ENCODE data around the gene TP53BP2. TPM values are rescaled to one million over a fixed set of nuclear protein-coding genes. Genes with fewer than 3 reads are reported as not detected.

The TP53BP2 gene
- total RNA-seq, 4 donors from 2014 or later, result 16.4 to 33.2 (median 29.2) TPM

DNA sequence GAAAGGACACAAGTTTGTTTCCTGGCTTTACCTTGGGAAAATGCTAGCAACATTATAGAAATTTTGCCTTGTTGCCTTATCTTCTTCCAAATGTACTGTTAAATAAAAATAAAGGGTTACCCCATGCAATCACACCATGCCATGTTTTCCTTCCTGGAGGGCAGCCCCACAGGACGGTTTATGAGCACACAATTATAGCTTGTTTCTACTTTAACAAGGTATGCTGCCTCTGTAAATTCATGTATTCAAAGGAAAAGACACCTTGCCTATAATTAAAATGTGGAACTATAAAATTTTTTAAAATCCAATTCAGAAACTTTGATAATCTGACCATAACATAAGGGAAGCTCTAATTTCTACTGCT lies 70.1 kb downstream of the TP53BP2 start:
- H3K27me3 ChIP-seq, result no peaks in the 10 kb centered on the region
- H3K36me3 ChIP-seq, result peaks cover 11 to 100% (median 50%) of the 10 kb centered on the region in 3 donors
- peaks cover 4 to 33% (median 12%) of the 10 kb centered on the region in 3 donors for H3K4me1 ChIP-seq
- peak overlapping the region in 1 of 4 donors; percentile 64 for H3K27ac ChIP-seq
- DNase-seq, result no peak
- 67 to 69% methylated on average over 1 of the region's 1 CpG for WGBS, 2 donors
- no peak for TF ChIP-seq POLR2A (IDR thresholded peaks at IDR 0.05)
- TF ChIP-seq, protein P1, sequence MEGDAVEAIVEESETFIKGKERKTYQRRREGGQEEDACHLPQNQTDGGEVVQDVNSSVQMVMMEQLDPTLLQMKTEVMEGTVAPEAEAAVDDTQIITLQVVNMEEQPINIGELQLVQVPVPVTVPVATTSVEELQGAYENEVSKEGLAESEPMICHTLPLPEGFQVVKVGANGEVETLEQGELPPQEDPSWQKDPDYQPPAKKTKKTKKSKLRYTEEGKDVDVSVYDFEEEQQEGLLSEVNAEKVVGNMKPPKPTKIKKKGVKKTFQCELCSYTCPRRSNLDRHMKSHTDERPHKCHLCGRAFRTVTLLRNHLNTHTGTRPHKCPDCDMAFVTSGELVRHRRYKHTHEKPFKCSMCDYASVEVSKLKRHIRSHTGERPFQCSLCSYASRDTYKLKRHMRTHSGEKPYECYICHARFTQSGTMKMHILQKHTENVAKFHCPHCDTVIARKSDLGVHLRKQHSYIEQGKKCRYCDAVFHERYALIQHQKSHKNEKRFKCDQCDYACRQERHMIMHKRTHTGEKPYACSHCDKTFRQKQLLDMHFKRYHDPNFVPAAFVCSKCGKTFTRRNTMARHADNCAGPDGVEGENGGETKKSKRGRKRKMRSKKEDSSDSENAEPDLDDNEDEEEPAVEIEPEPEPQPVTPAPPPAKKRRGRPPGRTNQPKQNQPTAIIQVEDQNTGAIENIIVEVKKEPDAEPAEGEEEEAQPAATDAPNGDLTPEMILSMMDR (IDR thresholded peaks at IDR 0.05), result no peak
- intact Hi-C loops (cut with DNase I), result no loop called here
- no peaks in the 10 kb centered on the region for H3K9me3 ChIP-seq
- no peak overlapping the region for H3K4me3 ChIP-seq

- Histone ChIP-seq H3K9me3 (no peaks in the 10 kb centered on the region), H3K27me3 (no peaks in the 10 kb centered on the region), H3K27ac (peak overlapping the region in 1 of 4 donors; percentile 49), H3K4me1 (peaks cover 7 to 35% (median 12%) of the 10 kb centered on the region in 3 donors), H3K4me3 (no peak overlapping the region), H3K36me3 (peaks cover 16 to 100% (median 56%) of the 10 kb centered on the region in 3 donors)
- intact Hi-C loops (cut with DNase I), result no loop called here
- WGBS, 2 donors, result 57 to 58% methylated on average over 4 of the region's 4 CpGs
- no peak for TF ChIP-seq POLR2A (IDR thresholded peaks at IDR 0.05)
- TF ChIP-seq, protein P1 (IDR thresholded peaks at IDR 0.05), result no peak
- DNase-seq, result no peak
These were observed 70.7 kb downstream of the TP53BP2 start for GRCh38 chr1:223775054-223775453.

DNA sequence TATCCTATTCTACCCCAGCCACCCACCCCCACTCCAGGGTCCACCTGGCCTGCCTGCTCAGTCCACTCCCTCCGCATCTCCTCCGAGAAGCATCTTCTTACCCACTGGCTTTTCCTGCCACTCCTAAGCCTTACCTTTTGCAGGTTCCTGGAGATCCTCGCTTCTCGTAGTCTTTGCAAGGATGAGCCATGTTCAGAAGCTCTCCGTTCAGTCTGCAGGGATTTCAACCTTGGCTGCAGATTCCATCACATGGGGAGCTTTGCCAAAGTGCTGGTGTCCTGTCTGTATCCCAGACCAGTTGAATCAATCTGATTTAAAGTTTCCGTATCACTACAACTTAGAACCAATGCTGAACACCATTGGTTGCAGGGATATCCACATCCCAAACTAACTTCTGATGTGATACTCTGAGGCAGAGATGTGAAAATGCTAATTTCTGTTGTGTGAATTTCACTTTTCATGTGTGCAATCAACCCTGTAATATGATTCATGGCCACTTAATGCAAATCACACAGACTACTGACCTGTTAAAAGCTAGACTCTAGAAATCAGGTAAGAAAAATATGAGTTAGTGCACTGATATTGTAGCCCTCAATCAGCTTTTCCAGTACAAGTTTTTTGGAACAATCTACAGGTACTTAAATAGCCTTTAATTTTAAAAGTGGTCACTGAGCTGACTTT lies 71.5 kb downstream of the TP53BP2 start:
- peak overlapping the region in 1 of 4 donors; percentile 32 for H3K27ac ChIP-seq
- H3K36me3 ChIP-seq, result peaks cover 16 to 100% (median 56%) of the 10 kb centered on the region in 3 donors
- peaks cover 7 to 35% (median 12%) of the 10 kb centered on the region in 3 donors for H3K4me1 ChIP-seq
- no peak for TF ChIP-seq POLR2A (IDR thresholded peaks at IDR 0.05)
- TF ChIP-seq, protein P1 (IDR thresholded peaks at IDR 0.05), result no peak
- H3K4me3 ChIP-seq, result no peak overlapping the region
- intact Hi-C loops (cut with DNase I), result no loop called here
- no peaks in the 10 kb centered on the region for H3K27me3 ChIP-seq
- no peaks in the 10 kb centered on the region for H3K9me3 ChIP-seq
- WGBS, 2 donors, result 90 to 92% methylated on average over 5 to 6 of the region's 6 CpGs
- no peak for DNase-seq

DNA sequence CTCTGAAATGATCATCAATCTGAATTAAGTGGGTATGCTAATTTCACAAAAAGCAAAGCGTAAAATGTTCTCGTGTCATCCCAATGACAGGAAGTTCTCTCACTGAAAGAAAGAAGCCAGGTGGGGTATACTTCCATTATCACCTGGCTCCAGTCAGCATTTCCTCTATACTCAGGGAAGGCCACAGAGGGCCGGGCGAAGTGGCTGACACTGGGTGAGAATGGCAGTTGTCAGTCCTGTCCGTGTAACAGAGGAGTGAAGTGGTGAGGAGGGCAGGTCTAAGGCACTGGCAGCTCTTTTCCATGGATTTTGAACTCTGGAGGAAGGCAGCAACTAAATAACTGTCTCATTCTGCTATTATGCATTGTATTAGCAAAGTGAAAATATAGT lies 73.0 kb downstream of the TP53BP2 start:
- no peak for TF ChIP-seq POLR2A (IDR thresholded peaks at IDR 0.05)
- TF ChIP-seq, protein P1 (IDR thresholded peaks at IDR 0.05), result no peak
- Histone ChIP-seq H3K27me3 (no peaks in the 10 kb centered on the region), H3K9me3 (no peaks in the 10 kb centered on the region), H3K4me1 (peaks cover 7 to 35% (median 12%) of the 10 kb centered on the region in 3 donors), H3K4me3 (no peak overlapping the region), H3K27ac (peak overlapping the region; percentile 40 to 83 (median 66)), H3K36me3 (peaks cover 16 to 91% (median 46%) of the 10 kb centered on the region in 3 donors)
- 84 to 89% methylated on average over 5 of the region's 5 CpGs for WGBS, 2 donors
- DNase-seq, result no peak
- intact Hi-C loops (cut with DNase I), result no loop called here
